ENCODE measurements around the gene GDPD5.

Gene GDPD5

DNA sequence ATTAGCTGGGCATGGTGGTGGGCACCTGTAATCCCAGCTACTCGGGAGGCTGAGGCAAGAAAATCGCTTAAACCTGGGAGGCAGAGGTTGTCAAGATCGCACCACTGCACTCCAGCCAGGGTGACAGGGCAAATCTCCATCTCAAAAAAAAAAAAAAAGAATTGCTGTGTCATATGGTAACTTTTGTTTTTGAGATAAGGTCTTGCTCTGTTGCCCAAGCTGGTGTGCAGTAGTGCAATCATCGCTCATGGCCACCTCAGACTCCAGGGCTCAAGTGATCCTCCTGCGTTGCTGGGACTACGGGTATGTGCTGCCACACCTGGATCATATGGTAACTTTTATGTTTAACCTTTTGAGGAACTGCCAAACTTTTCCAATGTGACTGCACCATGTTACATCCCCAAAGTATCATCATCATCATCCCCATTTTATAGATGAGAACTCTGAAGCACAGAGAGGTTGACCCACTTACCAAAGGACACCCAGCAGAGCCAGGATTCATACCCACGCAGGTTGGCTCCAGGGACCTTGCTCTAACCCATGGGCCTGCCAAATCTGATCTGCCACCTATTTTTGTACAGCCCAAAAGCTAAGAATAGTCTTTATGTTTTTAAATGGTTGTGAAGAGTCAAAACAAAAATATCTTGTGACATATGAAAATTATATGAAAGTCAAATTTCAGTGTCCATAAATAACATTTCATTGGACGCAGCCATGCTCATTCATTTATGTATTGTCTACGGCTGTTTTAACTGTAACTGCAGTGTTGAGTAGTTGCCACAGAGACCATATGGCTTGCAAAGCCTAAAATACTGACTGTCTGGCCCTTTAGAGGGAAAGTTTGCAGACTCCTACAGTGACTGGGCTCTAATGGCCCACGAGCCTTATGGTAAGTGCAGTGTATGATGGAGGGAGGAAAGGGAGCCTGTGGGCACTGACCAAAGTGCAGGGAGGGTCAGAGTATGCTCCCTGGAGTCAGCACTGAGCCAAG is 45.3 kb downstream of the GDPD5 start:
- no peak overlapping the region for H3K4me3 ChIP-seq (ENCODE audit: low read depth, low read length)
- TF ChIP-seq, protein P1, sequence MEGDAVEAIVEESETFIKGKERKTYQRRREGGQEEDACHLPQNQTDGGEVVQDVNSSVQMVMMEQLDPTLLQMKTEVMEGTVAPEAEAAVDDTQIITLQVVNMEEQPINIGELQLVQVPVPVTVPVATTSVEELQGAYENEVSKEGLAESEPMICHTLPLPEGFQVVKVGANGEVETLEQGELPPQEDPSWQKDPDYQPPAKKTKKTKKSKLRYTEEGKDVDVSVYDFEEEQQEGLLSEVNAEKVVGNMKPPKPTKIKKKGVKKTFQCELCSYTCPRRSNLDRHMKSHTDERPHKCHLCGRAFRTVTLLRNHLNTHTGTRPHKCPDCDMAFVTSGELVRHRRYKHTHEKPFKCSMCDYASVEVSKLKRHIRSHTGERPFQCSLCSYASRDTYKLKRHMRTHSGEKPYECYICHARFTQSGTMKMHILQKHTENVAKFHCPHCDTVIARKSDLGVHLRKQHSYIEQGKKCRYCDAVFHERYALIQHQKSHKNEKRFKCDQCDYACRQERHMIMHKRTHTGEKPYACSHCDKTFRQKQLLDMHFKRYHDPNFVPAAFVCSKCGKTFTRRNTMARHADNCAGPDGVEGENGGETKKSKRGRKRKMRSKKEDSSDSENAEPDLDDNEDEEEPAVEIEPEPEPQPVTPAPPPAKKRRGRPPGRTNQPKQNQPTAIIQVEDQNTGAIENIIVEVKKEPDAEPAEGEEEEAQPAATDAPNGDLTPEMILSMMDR (IDR thresholded peaks at IDR 0.05; ENCODE audit: borderline replicate concordance, insufficient read depth, low read depth, low read length): no peak

DNA sequence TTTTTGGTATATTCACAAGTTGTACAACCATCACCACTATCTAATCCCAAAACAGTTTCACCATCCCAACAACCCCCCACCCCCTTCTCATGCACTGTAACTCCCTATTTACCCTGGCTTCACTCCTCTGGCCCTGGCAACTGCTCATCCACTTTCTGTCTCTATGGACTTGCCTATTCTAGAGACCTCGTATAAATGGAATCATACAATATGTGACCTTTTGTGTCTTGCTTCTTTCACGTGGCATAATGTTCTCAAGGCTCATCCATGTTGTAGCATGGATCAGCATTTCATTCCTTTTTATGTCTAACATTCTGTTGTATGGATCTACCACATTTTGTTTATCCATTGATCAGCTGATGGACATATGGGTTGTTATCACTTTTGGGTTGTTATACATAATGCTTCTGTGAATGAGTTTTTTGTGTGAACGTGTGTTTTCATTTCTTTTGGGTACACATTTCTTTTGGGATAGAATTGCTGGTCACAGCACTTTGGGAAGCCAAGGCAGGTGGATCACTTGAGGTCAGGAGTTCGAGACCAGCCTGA is 46.1 kb downstream of the GDPD5 start:
- TF ChIP-seq, protein P1 (IDR thresholded peaks at IDR 0.05; ENCODE audit: borderline replicate concordance, insufficient read depth, low read depth, low read length): no peak
- no peak overlapping the region for H3K4me3 ChIP-seq (ENCODE audit: low read depth, low read length)

DNA sequence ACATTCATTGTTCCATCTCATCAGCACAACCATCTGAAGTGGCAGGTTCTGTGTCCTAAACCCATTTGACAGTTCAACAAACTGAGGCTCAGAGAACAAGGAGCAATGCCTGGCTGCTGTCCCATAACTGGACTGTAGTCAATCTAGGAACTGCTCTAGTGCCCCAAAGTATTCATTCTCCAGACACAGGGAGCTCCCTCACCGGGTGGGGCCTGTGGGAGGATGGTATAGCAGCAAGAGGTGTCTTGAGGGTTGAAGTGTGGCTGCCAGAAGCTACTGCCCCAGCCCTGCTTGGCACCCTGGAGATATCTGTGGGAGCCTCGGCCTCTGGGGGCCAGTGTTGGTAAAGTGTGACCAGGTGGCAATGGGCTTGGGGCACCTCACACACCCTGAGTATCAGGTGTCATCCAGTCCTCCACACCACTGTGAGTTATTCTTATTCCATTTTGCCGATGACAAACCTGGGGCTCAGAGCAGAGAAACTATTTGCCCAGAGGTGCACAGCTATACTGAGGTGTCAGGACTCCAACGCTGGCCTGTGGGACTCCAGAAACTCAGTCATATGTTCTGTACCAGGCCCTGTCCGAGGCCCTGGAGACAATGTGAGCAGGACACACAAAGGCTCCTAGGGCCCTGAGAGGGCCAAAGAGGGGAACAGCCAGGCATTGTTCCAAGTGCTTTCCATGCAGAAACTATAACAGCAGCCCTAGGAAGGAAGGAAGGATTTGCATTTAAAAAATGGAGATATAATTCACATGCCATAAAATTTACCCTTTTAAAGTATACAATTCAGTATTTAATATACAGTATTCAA is 46.8 kb downstream of the GDPD5 start:
- TF ChIP-seq, protein P1 (IDR thresholded peaks at IDR 0.05; ENCODE audit: borderline replicate concordance, insufficient read depth, low read depth, low read length): no peak
- no peak overlapping the region for H3K4me3 ChIP-seq (ENCODE audit: low read depth, low read length)

DNA sequence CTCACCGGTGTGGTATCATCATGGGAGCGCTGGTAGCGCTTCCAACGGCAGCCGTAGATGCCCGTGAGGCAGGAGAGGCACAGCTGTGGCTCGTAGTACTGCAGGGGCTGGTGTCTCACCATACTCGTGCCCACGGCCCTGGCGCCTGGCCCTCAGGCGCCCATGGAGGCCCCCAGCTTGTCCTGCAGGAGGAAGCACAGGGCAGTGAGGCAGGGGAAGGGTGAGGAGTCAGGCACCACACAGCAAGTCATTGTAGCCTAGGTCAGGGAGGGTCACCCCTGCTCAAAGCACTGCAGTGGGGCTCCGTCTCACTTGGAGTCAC is 48.2 kb downstream of the GDPD5 start:
- no peak overlapping the region for H3K4me3 ChIP-seq (ENCODE audit: low read depth, low read length)
- TF ChIP-seq, protein P1 (IDR thresholded peaks at IDR 0.05; ENCODE audit: borderline replicate concordance, insufficient read depth, low read depth, low read length): no peak

DNA sequence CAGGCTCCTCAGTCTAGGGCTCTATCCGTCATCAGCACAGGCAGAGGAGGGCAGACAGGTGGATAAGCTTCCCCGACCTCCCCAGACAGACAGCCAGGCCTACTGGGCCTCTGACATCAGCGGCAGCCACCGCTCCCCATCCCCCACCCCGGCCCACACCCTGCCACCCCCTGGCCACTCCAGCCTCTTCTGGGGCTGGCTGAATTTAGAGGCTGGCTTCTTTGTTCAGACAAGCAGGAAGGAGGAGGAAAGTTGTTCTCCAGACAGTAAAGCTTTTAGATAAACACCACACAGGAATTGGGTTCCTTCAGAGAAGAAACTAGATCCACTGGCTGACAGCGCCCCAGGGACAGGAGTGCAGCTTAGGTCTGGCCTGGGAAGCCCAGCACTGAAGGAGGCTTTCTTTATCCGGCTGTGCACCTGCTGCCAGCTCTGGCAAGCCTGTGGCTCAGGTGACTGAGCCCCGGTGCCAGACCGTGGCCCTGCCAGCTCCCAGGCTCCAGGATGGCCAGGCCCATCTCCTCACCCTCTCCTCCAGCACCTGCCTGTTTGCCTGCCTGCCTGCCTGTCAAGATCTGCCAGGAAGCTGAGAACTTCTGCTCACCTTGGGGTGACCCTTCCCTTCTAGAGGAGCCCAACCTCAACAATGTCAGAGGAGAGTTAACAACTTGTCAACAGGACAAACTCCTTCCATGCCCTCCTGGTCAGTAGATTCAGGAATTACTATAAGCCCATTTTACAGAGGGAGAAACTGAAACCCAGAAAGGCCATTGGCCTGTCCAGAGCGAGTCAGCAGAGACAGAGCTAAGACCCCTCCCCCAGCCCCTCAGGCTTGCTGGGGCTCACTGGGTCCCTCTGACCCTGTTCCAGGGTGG is 48.8 kb downstream of the GDPD5 start:
- no peak overlapping the region for H3K4me3 ChIP-seq (ENCODE audit: low read depth, low read length)
- TF ChIP-seq, protein P1 (IDR thresholded peaks at IDR 0.05; ENCODE audit: borderline replicate concordance, insufficient read depth, low read depth, low read length): no peak

Data from GM12875 (cell line).